T-helper 9 cell (primary cell): ENCODE measurements around the gene GOLGA2.
A peak's percentile ranks its signal among the peaks of the same experiment; 100 is the strongest.
"Not testable (repeated sequence)": the region's sequence is repeated elsewhere in the genome, so short reads cannot be mapped to it uniquely, and the experiment has no call there.

ENCODE experiments used
- DNase-seq: peaks from one replicate; pipeline ENCODE4 v3.0.0-alpha.2; 2020

GOLGA2 gene

GRCh38 chr9:128232528-128233428 lies 43.0 kb downstream of the GOLGA2 start:
- DNase-seq, result no peak

- no peak for DNase-seq
These were observed 43.9 kb downstream of the GOLGA2 start for GRCh38 chr9:128231638-128232527.

GRCh38 chr9:128230897-128231296 lies 44.9 kb downstream of the GOLGA2 start:
- not testable (repeated sequence) for DNase-seq

GRCh38 chr9:128226412-128226801 lies 49.4 kb downstream of the GOLGA2 start:
- DNase-seq, result no peak

DNA sequence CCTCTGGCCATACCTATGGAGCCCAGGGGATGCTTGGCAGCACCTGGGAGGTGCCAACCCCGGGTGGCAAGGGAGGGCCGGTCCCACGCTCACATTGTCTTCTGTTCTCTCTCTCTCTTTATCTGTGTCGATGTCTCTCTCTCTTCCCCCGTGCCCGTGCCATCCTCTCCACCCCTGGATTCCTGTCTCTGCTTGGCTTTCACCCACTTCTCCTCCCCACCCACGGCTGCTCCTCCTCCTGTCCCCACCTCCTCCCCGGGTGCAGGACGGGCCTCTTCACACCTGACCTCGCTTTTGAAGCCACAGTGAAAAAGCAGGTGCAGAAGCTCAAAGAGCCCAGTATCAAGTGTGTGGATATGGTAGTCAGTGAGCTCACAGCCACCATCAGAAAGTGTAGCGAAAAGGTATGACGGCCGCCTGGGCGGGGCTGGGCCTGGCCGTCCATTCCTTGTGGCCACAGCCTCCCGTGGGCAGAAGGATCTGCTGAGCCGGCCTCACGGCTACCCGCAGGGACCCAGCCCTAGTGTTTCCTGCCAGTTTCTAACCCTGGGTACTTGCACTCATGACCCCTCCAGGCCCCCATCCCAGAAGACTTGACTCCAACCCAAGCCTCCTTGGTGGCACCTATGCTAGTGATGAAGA lies 49.9 kb downstream of the GOLGA2 start:
- no peak for DNase-seq

DNA sequence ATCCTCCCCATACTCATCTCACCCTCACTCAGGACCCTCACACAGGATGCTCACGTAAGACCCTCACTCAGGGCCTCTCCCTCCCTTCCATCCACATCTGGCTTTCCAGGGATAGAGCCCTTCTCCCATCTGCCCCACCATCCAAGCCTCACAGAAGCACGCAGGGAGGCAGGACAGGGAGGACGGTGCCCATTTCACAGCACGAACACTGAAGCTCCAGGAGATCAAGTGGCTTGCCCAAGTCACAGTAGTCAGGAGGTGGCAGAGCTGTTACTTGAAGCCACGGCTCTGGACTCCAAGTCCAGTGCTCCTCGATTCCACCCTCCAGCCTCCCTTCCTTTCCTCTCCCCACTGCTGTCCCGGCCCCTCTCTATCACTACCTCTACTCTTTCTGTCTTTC lies 50.9 kb downstream of the GOLGA2 start:
- no peak for DNase-seq

GRCh38 chr9:128222880-128223670 lies 52.7 kb downstream of the GOLGA2 start:
- no peak for DNase-seq

GRCh38 chr9:128222026-128222425 lies 53.8 kb downstream of the GOLGA2 start:
- DNase-seq, result no peak

DNA sequence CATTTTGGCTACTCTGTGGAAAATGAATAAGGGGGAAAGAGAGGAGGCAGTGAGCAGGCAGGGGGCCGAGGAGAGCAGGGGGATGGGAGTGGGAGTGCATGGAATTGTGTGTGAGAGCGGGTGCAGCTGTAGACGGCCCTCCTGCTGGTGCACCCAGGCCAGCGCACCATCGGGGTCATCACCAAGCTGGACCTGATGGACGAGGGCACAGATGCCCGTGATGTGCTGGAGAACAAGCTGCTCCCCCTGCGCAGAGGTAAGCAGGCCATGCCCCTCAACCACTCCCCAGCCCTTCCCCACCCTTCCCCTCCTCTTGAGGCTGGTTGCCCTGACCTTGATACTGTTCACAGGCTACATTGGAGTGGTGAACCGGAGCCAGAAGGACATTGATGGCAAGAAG lies 56.0 kb downstream of the GOLGA2 start:
- DNase-seq, result no peak

- peak; percentile 85 for DNase-seq
These were observed 57.1 kb downstream of the GOLGA2 start for GRCh38 chr9:128218518-128219389.

DNA sequence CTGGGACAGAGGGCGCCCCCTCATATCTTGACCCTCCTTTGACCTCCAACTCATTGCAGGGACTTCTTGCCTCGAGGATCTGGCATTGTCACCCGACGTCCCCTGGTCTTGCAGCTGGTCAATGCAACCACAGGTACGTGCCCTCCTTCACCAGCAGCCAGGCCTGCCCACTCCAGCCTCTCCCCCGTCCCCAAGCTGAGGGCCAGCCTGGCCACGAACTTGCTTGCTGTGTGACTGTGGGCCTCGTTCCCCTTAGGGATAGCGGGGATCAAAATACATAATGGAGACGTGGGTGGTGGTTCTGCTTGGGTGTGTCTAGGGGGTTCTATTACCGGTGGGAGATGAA lies 57.7 kb downstream of the GOLGA2 start:
- no peak for DNase-seq

- DNase-seq, result no peak
These were observed 58.8 kb downstream of the GOLGA2 start for GRCh38 chr9:128216781-128217553.

GRCh38 chr9:128215491-128216409 lies 60.1 kb downstream of the GOLGA2 start:
- no peak for DNase-seq

- no peak for DNase-seq
These were observed 61.0 kb downstream of the GOLGA2 start for GRCh38 chr9:128214571-128215490.

- no peak for DNase-seq
These were observed 61.9 kb downstream of the GOLGA2 start for GRCh38 chr9:128213746-128214497.

DNA sequence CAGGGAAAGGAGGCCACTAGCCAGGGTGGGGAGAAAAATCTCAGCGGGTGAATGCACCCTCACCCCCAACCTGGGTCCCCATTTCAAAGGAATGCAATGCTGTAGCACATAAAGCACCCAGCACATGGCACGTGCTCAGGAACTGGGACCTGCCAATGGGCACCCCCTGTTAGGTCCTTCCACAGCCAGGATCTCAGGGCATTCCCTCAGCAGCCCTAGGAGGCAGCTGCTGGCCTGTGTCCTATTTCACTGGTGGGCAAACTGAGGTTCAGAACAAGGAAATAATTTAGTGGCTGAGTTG lies 63.9 kb downstream of the GOLGA2 start:
- DNase-seq, result no peak

GRCh38 chr9:128211186-128211980 lies 64.4 kb downstream of the GOLGA2 start:
- DNase-seq, result no peak
